Measurements from ENCODE around the gene SLC22A16.

Gene SLC22A16

DNA sequence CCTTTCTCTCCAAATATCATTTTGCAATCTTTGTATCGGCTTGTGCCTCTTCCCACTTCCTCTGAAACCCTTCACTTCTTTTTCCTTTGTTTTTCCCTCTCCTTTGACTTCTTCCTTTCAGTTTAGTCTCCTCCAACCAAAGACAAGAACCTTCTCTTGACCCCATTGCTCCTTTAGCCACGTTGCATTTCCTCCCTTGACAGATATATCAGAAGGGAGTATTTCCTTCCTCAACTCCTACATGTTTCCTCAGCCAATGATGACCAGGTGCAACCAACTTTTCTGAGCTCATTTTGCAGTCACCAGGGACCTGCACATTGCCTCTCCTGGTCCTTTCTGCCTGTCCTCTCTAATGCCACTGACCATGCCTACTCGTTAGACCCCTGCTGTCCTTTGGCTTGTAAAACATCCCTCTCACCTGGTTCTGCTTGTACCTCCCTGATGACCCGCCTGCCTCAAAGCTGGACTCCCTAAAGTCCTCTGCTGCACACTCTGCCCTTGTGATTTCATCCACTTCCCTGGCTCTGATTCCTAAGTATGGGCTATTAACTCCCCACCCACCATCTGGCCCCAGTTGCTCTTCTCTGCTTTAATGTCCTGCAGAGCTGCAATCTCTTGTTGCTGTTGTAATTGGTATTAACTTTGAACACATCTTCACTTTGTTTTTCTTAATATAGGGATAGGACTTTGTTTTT is 27.4 kb downstream of the SLC22A16 start:
- no peak for DNase-seq (ENCODE audit: low read depth, low spot score)

DNA sequence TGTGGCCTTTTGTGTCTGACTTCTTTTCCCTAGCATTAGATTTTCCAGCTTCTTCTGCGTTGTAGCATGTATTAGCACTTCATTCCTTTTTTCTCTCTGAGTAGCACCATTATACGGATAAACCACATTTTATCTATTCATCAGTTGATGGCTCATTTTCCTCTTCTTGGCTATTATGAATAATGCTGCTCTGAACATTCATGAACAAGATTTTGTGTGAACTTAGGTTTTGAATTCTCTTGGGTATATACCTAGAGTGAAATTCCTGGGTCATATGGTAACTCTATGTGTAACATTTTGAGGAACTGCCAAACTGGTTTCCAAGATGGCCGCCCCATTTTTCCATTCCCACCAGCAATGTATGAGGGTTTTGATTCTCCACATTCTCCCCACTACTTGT is 28.7 kb downstream of the SLC22A16 start:
- no peak for DNase-seq (ENCODE audit: low read depth, low spot score)

DNA sequence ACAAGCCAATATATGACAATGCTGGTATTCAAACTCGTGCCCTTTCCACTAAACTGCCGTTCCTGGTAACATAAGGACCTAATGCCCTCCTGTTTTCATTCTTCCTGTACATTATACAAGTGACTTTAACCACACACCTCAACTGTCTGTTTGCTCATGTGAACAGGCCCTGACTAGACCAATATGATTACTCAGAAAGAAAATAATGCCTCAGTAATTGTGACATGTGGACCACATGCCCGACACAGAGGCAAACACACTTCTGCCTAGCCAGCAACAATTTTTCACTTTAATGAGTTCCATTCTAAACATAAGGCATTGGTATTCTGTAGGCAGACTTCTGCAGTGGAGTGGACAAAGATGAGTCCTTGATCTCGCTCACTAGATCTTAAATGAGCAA is 30.0 kb downstream of the SLC22A16 start:
- no peak for DNase-seq (ENCODE audit: low read depth, low spot score)

DNA sequence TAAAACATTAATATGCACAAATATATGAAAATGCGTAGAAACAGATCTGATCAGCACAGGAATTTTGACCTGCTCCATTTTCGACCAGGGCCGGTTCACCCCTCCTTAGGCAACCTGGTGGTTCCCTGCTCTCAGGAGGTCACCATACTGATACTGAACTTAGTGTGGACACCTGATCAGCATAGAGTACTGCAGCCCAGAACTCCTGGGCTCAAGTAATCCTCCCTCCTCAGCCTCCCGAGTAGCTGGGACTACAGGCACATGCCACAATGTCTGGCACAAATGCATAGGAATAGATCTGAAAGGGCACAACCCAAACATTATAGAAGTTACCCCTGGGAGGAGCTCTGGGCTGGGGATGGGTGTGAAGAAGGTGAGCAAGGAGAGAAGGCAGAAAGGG is 36.4 kb downstream of the SLC22A16 start:
- DNase-seq (ENCODE audit: low read depth, low spot score), result no peak

DNA sequence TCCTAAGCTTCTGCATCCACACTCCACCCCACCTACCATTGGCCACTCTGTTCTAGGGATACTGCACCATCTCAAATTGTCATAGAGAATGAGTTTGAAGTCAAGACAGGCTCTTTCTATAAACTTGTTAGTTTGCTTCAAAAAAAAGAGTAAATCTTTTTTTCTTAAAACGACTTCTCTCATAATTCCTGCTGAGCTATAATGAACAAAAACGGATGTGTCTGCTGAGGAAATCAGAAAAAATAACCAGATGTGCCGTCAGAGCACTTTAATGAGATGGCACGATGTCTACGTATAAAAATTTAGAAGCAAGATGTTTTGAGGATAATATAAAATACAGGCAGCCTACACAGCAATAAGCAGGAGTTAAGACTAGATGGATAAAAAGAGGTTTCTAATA is 37.1 kb downstream of the SLC22A16 start:
- DNase-seq (ENCODE audit: low read depth, low spot score), result no peak

DNA sequence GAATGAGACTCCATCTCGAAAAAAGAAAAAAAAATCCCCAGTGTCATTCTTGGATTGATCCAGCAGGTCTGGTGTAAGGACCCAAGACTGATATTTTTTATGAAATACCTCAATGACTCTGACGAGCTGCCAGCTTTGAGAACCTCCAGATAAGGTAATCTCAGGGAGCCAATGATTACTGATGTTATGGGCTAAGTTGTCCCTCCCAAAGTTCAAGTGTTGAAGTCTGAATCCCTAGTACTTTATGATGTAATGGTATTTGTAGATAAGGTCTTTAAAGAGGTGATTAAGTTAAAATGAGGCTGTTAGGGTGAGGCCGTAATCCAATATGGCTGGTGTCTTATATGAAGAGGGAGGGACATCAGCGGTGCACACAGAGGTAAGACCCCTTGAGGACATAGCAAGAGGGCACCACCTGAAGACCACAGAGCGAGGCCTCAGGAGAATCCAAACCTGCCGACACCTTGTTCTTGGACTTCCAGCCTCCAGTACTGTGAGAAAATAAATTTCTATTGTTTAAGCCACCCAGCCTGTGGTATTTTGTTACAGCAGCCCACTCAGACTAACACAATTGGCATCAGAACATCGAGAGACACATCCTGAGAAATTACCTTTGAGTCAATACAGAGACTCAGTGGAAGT is 41.3 kb downstream of the SLC22A16 start:
- DNase-seq (ENCODE audit: low read depth, low spot score), result no peak

DNA sequence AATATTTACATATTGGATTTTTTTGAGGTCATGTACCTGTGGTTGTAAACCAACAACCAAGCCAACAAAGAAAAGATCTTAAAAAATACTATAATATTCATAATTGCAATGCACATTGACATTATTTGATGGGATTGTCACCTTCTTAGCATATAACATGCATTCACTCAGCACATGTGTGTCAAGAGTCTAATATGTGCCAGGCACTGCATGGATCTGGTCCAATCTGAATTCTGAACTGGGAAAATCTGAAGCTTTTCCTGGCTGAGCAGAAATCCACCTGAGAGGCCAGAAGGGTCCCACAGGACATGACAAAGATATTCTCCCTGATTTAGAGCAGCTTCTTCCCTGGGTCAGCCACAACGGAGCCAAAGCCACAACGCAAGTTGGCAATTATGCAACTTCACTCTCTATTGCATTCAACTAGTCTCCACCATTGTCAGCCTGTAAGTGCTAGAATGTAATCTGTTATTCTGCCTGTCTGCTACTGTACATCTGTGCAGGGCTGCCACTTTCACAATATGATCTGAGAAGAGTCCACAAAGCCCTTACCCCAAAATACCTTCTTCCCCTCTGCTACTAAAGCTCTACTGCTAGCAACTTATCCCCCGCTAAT is 44.0 kb downstream of the SLC22A16 start:
- no peak for DNase-seq (ENCODE audit: low read depth, low spot score)

DNA sequence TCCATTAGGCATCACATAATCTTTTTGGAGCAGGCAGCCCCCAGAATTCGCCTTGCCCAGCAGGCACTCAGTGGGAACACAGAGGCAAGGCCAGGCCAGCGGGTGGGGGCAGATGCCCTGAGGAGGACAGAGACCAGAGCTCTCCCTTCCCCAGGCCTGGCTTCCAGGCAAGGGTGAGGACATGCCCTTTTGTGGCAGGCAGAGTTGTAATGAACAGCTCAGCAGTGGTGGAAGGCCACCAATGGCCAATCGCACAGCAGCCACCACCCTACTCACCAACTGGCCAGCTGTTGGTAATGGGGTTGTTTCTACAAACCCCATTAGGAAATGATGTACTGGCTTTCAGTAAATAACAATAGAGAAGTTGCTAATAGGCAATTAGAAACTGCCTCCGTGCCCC is 45.7 kb downstream of the SLC22A16 start:
- no peak for DNase-seq (ENCODE audit: low read depth, low spot score)

DNA sequence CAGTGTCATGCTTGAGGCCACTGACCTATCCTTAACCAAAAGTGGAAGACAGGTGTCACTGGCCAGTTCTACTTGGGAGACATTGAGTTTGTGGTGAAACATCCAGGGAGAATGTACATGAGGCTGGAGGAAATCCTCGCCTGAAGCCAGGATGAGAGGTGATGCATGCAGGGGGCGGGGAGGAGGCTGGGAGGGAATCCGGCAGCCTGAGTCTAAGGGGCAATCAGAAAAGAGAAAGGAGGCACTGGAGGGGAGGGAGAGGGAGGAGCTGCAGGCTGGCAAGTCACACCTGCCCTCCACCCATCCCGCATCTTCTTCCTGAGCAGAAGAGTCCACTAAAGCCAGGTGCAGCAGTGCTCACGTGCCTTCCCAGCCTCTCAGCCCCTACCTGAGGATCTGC is 46.2 kb downstream of the SLC22A16 start:
- no peak for DNase-seq (ENCODE audit: low read depth, low spot score)

DNA sequence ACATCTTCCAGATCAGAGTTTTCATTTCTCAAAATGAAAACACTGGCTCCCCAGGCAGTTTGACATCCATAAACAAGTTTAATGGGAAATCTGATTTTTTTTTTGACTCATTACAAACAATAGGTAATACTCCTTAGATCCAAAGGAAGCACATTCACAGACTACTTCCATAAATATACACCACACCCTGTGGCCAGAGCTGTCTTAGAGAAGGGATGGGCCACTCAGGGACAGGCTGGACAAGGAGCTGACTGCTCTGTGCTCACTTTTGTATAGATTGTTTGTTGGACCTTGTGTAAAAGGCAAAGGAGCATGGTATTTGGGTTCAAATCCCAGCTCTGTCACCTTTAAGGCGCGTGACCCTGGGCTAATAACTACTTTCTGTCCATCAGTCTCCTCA is 48.3 kb downstream of the SLC22A16 start:
- no peak for DNase-seq (ENCODE audit: low read depth, low spot score)

DNA sequence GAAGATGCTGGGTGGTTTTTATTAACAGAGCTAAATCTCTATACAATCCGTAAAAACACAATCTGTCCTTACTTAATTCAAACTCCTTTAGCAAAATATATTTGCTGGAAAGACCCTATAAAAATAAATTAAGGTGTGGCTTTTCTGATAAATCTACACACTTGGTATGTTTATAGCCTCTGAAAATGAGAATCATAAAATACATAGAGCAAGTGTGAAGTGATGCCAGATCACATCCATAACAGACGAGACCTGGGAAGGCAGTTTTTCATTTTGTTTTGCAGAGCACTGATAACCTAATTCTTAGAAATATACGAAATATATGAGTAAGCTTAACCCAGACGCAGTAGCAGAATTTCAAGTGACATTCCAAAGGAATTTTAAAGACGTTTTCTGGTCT is 50.6 kb downstream of the SLC22A16 start:
- no peak for DNase-seq (ENCODE audit: low read depth, low spot score)

DNA sequence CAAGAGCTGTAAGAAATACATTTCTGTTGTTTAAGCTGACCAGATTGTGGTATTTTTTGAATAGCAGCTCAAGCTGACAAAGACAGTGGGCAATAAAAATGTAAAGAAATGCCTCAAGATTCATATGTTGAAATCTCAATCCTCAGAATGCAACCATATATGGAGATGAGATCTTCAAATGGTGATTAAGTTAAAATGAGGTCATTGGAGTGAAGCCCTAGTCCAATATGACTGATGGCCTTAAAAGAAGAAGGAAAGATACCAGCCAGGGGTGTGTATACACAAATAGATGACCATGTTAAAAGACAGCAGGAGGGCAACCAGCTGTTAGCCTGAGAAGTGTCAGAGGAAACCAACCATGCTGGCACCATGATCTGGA is 54.0 kb downstream of the SLC22A16 start:
- DNase-seq (ENCODE audit: low read depth, low spot score), result no peak

DNA sequence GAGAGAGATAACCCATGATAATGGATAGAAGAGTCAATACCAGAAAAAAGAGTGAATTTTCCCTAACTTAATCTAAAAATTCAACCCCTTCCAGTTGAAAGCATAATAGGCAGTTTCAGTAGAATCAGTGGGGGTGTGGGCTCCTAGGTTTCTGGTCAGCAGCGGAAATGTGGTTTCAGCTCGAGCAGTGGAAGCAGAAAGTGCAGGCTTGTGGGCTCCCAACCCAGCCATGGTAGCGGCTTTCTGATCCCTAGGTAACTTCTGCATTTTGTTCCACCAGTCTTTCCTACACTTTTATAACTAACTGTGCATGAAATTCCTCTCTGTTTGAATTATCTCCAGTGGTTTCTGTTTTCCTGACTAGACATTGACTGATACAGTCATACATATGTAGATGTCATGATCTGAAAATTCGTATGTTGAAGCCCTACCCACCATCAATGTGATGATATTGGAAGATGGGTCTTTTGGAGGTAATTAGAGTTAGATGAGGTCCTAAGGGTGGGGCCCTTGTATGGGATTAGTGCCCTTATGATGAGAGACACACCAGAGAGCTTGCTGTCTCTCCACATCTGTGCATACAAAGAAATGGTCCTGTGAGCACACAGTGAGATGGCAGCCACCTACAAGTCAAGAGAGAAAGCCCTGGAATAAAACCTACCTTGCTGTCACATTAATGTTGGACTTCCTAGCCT is 54.5 kb downstream of the SLC22A16 start:
- DNase-seq (ENCODE audit: low read depth, low spot score), result no peak

DNA sequence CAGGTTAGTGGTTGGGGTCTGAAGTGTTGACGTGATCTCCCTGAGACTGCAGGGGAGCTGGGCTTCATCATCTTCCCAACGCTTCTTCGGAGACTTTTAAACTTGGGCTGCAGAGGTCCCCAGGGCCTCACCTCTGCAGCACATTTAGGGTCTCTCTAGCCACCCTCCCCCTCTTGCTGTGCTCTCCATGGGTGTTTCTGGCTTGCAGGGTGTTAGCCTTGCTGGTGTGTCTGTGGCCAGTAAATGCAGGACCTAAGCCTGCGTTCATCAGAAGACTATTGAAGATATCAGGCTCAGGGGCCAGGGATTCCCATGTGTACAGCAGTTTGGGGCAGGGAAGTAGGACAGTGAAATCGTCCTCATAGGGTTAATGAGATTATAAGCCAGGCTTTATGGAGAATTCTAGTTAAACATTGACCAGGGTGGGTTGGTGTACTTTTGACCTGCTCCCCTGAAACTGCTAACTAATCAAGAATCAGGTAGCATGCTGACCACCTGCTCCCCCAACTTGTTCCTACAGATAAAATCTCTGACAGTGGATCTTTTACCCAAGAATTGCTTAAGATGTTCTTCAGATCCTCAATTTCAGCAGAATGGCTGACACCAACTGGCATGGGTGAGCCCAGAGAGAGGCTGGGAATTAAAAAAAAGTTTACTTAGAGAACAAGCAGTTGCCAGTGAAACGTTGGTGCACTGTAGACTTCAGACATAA is 57.2 kb downstream of the SLC22A16 start:
- DNase-seq (ENCODE audit: low read depth, low spot score), result no peak

DNA sequence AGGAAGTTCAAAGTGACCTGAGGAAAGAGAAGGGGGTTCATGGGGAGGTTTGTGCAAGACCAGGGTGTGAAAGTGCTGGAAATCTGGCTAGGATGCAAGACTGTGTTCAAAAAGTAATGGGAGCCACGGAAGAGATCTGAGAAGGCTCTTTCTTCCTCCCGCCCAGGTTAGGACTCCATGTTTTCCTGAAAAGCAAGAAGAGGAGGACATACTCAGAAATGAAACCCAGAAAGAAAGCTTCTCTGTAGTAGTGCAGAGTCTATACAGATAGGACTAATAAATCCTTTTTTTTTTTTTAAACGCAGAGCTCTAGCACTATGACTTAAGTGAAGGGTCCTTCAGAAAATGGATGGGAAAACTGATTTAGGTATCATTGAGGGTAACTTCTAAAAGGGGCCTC is 57.8 kb downstream of the SLC22A16 start:
- no peak for DNase-seq (ENCODE audit: low read depth, low spot score)

DNA sequence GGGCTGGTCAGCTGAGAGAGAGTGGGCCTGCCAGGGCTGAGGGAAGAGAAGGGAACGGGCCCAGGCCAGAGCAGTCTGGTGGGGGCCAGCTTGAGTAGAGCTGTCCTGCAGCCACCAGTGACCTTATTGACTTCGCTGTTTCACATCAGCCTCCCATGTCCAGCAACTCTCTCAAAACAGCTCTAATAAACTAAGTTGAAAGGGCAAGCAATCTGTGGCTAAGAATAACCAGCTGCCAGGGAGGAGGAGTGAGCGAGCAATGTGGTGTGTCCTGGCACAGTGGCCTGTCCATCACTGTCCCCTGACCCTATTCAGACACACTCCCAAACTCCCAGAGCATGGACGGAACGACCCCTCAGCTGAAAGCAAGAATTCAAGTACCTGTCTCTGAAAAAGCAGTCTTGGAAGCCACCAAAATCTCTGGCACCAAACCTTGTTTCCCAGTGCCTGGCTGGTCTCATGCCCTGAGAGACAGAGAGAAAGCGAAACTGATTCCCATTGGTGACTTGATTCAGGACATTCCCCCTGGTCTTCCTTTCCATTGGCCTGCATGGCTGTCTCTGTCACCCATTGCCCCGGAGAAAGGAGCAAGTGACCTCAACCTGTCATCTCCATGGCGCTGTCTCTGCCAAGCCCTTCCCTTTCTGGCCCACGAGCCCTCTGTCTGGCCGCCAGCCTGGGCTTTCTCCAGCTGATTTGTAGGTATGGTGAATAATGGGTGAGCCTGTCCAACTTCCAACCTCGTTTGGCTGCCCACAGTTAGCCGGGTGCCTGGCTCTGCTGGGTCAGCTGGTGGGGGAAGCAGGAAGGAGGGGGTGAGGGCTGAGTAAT is 61.1 kb downstream of the SLC22A16 start, which contains the start of gene DDO:
DDO (minus strand) TSS at position 490 of the 831 bp plus-strand sequence. CDS start 2,113 bp downstream, outside the sequence.
- no peak for DNase-seq (ENCODE audit: low read depth, low spot score)

DNA sequence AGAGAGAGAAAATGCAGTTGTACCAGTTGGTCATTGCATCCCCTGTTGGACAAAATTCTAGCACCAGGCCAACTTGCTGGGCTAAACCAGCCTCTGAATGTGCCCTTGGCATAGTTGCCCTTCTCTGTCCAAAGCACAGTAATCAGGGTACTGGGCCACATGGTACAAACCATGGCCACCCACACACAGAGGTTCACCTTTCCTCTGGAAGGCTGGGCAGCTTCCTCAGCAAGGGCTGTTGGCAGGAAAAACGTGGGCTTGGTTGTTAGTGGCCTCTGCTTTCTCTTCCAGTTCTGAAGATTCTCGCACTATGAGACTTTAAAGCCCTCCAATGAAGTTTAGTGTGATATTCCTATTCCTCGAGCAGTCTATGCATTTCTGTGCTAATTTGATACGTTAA is 61.7 kb downstream of the SLC22A16 start:
- DNase-seq (ENCODE audit: low read depth, low spot score), result no peak

DNA sequence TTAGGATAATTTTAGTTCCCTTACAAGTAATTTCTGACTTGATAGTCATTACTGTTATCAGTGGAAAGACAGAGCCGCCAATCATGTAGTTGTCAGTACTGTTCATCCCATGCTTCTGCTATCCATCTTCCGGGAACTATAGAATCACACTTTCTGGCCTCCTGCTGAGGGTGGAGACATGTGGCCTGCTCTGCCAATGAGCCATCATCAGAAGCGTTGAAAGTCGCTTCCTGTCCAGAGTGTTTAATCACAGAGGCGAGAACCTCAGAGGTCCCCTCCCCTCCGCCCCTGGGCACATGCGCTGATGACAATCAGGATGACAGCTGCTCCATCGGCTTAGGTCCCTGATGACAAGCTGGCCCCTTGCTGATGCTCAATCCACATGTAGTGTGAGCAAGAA is 64.1 kb downstream of the SLC22A16 start:
- no peak for DNase-seq (ENCODE audit: low read depth, low spot score)

DNA sequence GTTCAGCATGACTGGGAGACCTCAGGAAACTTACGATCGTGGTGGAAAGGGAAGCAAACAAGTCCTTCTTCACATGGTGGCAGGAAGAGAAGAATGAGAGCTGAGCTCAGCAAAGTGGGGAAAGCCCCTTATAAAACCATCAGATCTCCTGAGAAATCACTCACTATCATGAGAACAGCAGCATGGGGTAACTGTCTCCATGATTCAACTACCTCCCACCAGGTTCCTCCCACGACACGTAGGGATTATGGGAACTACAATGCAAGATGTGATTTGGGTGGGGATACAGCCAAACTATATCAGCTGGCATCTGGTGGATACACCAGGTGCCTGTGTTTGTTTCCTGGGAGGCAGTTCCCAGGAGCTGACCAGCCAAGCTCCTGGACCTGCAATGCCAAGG is 65.9 kb downstream of the SLC22A16 start:
- DNase-seq (ENCODE audit: low read depth, low spot score), result no peak

DNA sequence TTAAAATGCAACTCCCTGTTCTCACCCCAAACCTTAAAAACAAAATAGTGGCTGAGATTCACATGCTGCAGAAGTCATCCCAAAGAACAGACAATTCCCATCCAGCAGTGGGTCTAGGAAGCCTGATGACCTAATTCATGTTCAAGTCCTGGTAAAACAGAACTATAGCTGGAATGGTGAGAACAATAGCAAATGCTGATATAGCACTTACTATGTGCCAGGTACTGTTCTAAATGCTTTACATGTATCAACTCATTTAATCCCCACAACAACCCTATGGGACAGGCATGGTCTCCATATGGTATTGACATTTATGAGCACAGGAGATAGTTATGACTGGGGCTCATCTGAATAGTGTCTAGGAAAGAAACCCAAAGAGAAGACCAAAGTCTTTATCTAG is 66.6 kb downstream of the SLC22A16 start:
- no peak for DNase-seq (ENCODE audit: low read depth, low spot score)

DNA sequence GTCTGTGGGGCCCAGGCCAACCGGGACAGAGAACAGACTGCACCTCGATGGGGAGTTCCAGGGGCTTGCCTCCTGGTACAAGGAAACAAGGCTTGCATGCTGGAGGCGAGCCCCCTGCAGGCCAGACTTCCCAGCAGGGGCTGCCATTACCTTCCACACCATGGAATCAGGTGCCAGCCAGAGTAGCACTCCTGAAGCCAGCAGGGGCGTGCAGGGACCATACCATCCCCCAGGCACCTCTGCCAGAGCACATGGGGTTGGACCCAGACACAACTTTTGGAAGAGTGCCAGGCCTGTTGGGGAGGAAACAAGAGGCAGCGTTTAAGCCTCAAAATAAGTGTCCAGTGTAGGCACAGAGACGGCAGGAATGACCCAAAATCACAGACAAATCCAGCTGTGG is 67.5 kb downstream of the SLC22A16 start:
- DNase-seq (ENCODE audit: low read depth, low spot score), result no peak
